ENCODE results near the gene RBM25.
A peak's percentile ranks its signal among the peaks of the same experiment; 100 is the strongest.

RBM25 gene

GRCh38 chr14:73125169-73125588 is 66.8 kb downstream of the RBM25 start:
- no peak for TF ChIP-seq CTCF (IDR thresholded peaks at IDR 0.05; ENCODE audit: control extremely low read depth, extremely low read depth, low read depth, missing control alignments)
- CTCF ChIA-PET = interaction anchor here (0.9 to 1.2 kb wide), 2 partner anchors 9 to 11 kb away, joined by 3 read pairs; no protein-coding TSS in a partner anchor
- no peak for DNase-seq (ENCODE audit: extremely low spot score)
- POLR2A ChIA-PET = no interaction called here

DNA sequence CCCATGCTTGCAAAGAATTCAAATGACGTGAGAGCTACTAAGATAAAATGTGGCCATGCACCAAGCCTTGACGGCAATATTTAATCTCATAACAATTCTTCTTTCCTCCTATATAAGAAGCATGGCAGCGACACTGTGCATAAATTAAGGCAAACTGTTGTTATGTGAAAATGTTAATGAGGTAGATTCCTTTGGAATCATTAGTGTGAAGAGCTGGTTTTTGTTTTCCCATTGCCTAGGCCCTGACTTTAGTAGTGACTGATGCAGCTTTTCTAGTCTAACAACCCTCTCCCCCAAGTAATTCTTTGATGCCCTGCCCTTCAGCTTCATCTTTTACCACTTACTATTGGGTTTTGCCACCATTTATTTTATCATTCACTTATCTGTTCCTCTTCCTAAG is 67.4 kb downstream of the RBM25 start:
- DNase-seq (ENCODE audit: extremely low spot score) = no peak
- CTCF ChIA-PET = interaction anchor here (1.2 kb wide), 1 partner anchor 9 kb away, joined by 3 read pairs; no protein-coding TSS in a partner anchor
- POLR2A ChIA-PET = no interaction called here
- no peak for TF ChIP-seq CTCF (IDR thresholded peaks at IDR 0.05; ENCODE audit: control extremely low read depth, extremely low read depth, low read depth, missing control alignments)

DNA sequence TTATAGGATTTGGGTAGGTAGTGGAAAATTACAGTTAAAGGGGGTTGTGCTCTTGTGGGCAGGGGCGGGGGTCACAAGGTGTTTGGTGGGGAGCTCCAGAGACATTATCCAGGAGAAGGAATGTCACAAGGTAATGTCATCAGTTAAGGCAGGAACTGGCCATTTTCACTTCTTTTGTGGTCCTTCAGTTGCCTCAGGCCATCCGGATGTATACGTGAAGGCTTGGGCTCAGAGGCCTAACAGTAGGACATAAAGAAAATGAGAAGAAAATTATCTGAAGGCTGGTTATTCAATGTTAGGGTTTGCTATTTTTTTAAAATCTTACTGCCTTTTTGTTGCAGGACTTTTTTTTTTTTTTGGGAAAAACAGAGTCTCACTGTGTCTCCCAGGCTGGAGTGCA is 75.5 kb downstream of the RBM25 start:
- CTCF ChIA-PET = no interaction called here
- no peak for TF ChIP-seq CTCF (IDR thresholded peaks at IDR 0.05; ENCODE audit: control extremely low read depth, extremely low read depth, low read depth, missing control alignments)
- DNase-seq (ENCODE audit: extremely low spot score) = no peak
- POLR2A ChIA-PET = no interaction called here

- no peak for TF ChIP-seq CTCF (IDR thresholded peaks at IDR 0.05; ENCODE audit: control extremely low read depth, extremely low read depth, low read depth, missing control alignments)
- ChIA-PET CTCF (interaction anchor here (1.3 kb wide), 1 partner anchor 21 kb away, joined by 4 read pairs; no protein-coding TSS in a partner anchor), POLR2A (interaction anchor here (0.6 to 1.3 kb wide), 7 partner anchors 77 to 1290 kb away, joined by 3 to 5 read pairs (median 3); partner anchors contain the start of genes RBM25, RIOX1 and SYNDIG1L)
- no peak for DNase-seq (ENCODE audit: extremely low spot score)
Observed at GRCh38 chr14:73136085-73136386, 77.7 kb downstream of the RBM25 start.

DNA sequence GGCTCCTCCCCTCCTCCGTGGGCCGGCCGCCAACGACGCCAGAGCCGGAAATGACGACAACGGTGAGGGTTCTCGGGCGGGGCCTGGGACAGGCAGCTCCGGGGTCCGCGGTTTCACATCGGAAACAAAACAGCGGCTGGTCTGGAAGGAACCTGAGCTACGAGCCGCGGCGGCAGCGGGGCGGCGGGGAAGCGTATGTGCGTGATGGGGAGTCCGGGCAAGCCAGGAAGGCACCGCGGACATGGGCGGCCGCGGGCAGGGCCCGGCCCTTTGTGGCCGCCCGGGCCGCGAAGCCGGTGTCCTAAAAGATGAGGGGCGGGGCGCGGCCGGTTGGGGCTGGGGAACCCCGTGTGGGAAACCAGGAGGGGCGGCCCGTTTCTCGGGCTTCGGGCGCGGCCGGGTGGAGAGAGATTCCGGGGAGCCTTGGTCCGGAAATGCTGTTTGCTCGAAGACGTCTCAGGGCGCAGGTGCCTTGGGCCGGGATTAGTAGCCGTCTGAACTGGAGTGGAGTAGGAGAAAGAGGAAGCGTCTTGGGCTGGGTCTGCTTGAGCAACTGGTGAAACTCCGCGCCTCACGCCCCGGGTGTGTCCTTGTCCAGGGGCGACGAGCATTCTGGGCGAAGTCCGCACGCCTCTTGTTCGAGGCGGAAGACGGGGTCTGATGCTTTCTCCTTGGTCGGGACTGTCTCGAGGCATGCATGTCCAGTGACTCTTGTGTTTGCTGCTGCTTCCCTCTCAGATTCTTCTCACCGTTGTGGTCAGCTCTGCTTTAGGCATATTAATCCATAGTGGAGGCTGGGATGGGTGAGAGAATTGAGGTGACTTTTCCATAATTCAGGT is 78.3 kb downstream of the RBM25 start, which contains the start of gene PSEN1:
Gene PSEN1 (plus strand): TSS at position 121 of the 839 bp plus-strand sequence. CDS start 11,513 bp downstream, outside the sequence.
- CTCF ChIA-PET = interaction anchor here (1.3 kb wide), 1 partner anchor 20 kb away, joined by 4 read pairs; no protein-coding TSS in a partner anchor
- peak; percentile 99 for DNase-seq (ENCODE audit: extremely low spot score)
- POLR2A ChIA-PET = interaction anchor here (0.6 to 1.3 kb wide), 7 partner anchors 78 to 1290 kb away, joined by 3 to 5 read pairs (median 3); partner anchors contain the start of genes RBM25, RIOX1 and SYNDIG1L
- TF ChIP-seq CTCF (IDR thresholded peaks at IDR 0.05; ENCODE audit: control extremely low read depth, extremely low read depth, low read depth, missing control alignments) = no peak

- ChIA-PET POLR2A (no interaction called here), CTCF (interaction anchor here (0.6 to 1.9 kb wide), 3 partner anchors 8 to 917 kb away, joined by 3 to 5 read pairs (median 3); no protein-coding TSS in a partner anchor)
- no peak for TF ChIP-seq CTCF (IDR thresholded peaks at IDR 0.05; ENCODE audit: control extremely low read depth, extremely low read depth, low read depth, missing control alignments)
- DNase-seq (ENCODE audit: extremely low spot score) = no peak
Observed at GRCh38 chr14:73140811-73141323, 82.5 kb downstream of the RBM25 start.

Measured in GM10248 (cell line).